Subcutaneous adipose tissue (tissue), 4 donors: ENCODE results near the gene SLC11A1. TPM values are rescaled to one million over a fixed set of nuclear protein-coding genes. Genes with fewer than 3 reads are reported as not detected.

ENCODE experiments used
- CTCF ChIP-seq: fragments of 450-650 bp; IDR thresholded peaks from one replicate; pipeline ENCODE4 v1.5.1; 2016; ENCODE audit warnings: low read depth, mild to moderate bottlenecking, control low read depth, antibody characterized with exemption, moderate library complexity
- total RNA-seq, 4 donors: library from RNA; depleted of rRNA; stranded (reverse); fragments of >200 nt; gene quantifications; one replicate each; pipeline ENCODE4 v1.1.0, GENCODE V29; 2016

SLC11A1 gene
- total RNA-seq, 4 donors from 2014 or later, result 50.5 to 103 (median 65.4) TPM

GRCh38 chr2:218375212-218375611 lies 6.9 kb upstream of the SLC11A1 start:
- no peak for TF ChIP-seq CTCF

- no peak for TF ChIP-seq CTCF
Measured at GRCh38 chr2:218378053-218378452, 4.0 kb upstream of the SLC11A1 start.

GRCh38 chr2:218382785-218383184 lies 712 bp downstream of the SLC11A1 start:
- no peak for TF ChIP-seq CTCF

- TF ChIP-seq CTCF, result no peak
Measured at GRCh38 chr2:218383892-218384519, 1.9 kb downstream of the SLC11A1 start.

- TF ChIP-seq CTCF, result no peak
Measured at GRCh38 chr2:218384975-218385374, 2.9 kb downstream of the SLC11A1 start.

- TF ChIP-seq CTCF, result no peak
Measured at GRCh38 chr2:218386505-218387368, 4.7 kb downstream of the SLC11A1 start.

GRCh38 chr2:218387369-218388194 lies 5.5 kb downstream of the SLC11A1 start:
- no peak for TF ChIP-seq CTCF
